ENCODE results near the gene USP22.

USP22 gene

DNA sequence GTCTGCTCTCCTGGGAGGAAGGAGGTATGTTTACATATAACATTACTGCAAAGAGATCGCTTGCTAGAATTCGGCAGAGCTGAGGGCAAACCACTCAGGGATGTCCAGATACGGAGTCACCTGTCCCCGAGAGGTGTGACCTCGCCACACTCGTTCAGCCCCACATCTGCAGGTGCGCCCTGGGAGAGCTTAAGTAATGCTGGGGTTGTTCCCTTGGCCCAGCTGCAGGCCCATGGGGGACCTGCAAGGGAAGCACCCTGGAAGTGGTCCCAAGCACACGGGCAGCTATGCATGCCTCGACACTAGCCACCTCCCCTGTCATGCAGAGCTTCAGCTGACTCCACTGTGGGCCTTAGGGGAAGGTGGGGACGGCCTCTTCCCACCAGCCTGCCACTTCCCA lies 22.2 kb downstream of the USP22 start:
- DNase-seq (ENCODE audit: low spot score): no peak

DNA sequence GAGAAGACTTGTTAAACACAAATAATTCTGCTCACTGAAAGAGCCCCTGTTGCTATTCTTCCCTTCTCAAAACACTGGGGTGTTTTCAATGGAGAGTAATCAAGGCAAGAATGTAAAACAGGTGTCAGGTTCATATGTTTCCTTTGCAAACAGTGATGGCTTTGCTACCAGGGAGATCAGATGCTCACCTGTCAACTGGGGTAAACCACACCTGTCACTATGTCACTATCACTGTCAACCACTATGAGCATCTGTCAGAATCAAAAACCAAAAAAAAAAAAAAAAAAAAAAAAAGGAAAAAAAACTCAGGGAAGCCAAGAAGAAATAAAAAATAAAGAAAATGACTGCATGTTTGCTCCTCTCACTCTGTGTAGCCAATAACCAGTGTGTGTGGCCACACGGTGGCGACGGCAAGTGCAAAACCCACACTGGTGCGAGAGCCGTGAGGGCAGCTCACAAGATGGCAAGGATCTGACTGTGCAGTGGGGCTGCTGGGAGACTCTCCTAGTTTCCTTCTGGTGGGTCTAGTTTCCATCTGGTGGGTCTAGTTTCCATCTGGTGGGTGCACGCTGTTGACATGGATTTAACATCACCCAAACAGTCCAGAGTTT lies 22.7 kb downstream of the USP22 start:
- no peak for DNase-seq (ENCODE audit: low spot score)

DNA sequence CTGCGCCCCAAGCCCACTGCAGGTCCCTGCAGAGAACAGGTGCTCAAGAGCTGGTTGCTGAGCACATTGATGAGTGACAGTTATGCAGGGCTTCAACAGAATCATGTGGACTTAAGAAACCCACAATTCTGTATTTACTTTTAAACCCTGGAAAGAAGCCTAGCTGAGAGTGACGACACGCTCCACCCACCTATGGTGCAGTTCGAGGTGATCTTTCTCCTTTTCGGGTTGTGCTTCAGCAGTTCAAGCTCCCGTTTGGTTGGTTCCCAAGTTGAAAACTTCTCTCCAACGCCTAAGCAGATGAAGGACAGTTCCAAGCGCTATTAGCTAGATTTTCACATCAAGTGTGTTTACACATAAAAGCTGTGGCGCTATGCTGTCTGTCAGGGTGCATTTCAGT lies 23.9 kb downstream of the USP22 start:
- no peak for DNase-seq (ENCODE audit: low spot score)

DNA sequence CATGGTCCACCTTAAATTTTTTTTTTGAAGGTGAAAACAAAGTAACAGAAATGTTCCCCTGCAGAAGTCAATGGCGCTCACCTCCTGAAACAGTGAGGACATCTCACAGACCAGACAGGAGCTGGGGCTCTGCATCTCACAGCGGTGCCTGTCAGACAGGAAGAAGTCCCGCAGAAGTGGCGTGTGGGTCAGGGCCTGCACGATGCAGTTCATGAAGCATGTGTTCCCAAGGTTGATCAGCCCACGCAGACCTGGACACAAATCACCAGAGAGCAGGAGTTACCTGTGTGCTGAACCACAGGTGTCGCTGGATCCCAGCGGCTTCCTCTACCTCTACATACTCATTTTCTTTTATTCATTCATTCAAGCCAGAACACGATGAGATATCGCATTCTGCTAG lies 24.9 kb downstream of the USP22 start:
- no peak for DNase-seq (ENCODE audit: low spot score)

DNA sequence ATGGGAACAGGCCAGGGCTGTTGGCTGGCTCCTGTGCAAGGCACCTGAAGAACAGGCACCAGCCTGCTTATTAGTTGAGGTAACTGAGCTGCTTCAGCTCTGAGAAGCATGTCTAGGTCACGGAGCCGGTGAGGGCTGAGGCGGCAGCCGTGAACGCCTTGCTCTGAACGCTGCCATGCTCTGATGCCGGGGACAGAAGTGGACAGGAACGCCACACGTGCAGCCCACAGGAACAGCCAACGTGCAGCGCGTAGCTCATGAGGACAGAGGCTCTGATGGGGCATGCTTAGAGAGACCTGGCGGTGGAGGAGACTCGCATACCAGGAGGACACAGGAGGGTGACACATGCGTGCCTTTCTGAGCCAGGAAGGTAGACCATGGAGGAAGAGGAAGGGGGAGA lies 25.6 kb downstream of the USP22 start:
- no peak for DNase-seq (ENCODE audit: low spot score)

DNA sequence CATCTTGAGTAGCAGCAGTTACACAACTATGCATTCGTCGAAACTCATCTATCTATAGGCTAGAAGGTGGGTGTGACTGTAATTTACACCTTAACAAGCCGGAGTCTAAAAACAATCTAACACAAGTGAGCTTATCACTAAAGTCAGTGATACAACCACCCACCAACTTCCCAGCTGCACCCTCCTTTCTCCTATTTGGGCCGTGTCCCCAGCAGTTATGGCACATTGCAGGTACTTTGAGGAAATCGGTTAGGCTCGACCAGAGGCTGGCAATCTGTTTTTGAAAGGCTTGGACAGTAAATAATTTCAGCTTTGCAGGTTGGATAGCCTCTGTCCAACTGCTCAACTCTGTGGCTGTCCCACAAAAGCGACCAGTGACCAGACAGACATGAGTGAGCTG lies 26.0 kb downstream of the USP22 start:
- no peak for DNase-seq (ENCODE audit: low spot score)

DNA sequence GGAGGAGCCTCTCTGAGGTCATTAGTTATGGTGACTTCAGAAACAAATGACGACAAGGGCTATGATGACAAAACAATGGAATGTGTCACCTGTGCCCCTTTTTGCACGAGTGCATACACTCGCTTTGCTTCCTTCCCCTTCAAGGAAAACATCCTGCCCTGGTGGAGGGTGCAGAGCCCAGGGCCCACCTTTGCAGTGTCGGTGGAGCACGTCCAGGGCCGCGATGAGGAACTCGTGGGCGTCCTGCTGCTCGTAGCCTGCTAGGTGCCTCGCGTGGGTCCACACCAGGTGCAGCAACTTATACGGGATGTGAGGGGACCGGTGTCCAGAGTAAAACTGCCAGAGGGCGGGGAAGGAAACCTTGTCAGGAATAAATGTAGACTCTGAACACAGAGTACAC lies 27.2 kb downstream of the USP22 start:
- DNase-seq (ENCODE audit: low spot score): no peak

DNA sequence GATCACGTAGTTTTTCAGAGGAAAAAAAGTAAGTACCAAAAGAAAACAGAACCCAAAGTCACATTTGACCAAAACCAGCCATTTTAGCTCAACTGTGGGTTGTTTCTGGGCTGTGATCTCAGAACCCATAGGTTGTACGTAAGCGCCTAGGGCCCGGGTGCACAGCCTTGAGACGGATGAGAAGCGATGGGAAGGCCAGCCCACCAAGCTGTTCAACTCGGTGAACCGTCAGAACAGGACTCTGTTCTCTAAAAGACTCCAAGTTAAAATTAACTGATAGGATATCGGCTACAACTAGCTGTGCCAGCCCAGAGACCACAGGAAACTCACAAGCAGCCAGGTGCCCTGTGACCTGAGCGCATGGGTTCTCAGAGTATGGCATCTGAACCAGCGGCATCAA lies 28.3 kb downstream of the USP22 start:
- DNase-seq (ENCODE audit: low spot score): no peak

DNA sequence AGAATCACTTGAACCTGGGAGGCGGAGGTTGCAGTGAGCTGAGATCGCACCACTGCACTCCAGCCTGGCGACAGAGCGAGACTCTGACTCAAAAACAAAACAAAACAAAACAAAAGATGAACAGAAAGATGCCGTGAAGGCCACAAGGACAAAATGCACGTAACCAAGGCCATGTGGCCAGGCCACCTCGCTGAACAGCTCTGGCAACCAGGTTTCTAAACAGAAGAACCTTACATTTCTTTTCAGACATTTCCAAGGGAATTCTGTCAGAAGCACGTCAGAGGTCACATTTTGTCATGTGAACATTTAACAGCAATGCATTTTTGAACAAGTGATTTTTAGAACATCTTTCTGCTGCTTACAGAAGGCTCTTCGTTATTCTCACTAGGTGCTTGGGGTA lies 28.8 kb downstream of the USP22 start:
- no peak for DNase-seq (ENCODE audit: low spot score)

DNA sequence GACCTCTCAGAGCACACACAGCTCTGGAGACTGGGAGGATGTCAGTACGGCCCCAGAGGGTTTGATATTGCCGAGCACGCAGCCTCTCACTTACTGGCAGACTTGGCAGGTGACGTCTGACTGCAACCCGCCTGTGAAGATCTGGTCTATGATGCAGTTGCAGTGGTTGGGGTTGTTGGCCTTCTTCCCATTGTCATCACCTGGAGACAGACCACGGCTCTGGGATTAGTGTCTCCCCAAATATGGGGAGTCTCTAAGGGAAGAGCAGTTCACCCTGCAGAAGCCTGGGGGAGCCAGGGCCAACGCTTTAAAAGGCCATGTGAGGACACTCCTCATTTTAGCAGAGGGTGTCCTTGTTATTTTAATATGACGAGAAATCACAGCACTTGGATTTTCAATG lies 30.1 kb downstream of the USP22 start:
- no peak for DNase-seq (ENCODE audit: low spot score)

DNA sequence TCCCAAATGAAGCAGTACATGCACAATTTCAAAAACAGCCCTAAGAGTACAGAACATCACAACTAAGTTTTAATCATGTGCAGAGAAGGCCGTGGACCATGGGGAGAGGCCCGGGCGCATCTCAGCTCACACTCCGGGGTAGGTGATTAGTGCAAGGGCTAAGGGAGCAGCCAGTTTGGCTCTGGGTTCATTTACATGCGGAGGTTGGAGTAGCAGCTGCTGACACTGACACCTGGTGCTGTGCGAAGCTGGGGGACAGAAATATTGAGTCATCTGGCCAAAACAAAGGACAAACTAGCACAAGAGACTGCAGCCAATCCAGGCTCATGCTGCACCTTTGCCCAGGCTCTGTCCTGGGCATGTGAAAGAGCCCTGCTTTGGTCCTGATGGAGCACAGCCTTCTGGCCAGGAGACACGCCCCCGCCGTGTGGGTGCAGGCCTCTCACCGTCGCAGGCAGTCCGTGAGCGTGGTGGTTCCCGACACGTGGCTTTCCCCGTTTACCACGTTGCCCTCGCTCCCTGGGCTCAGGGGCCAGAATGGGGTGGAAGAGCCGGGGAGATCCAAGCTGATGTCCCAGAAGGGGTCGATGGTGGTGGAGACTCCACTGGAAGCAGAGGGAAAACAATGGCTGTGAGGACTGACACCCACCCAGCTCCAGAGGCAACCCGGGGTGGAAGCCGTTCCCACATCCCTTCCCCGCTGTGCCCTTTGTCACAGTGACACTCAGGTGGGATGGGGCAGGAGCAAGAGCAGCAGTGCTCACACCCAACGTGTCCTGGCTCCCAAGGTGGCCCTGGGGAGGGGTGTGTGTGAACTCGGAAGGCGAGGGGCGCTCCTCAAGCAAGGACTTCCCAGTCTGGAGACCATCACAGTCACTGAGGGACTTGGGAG lies 31.9 kb downstream of the USP22 start:
- no peak for DNase-seq (ENCODE audit: low spot score)

DNA sequence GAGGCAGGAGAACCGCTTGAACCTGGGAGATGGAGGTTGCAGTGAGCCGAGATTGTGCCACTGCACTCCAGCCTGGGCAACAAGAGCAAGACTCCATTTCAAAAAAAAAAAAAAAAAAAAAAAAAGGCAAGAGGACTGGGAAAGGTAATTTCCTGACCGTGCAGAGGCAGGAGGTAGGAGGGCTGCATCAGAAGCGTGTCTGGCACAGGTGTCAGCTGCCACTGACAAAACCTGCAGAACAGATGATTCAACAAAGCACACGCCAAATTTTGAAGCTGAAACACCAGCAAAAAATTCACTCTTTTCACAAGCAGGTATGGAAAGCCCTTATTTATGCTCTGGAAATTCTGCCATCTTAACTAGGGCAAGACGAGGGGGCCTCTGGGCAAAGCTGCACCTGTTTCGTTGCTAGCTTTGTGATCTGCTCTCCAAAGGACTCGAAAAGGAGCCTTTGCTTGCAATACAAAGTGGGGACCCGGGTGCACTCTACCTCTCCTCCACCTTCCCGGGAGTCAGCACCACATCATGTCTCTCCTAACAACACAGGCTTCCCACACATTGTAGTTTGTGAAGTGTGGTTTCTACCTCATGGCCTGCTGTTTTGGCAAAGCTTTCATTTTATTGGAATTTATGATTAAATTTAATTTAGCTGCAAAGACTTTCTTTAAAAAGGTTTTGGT lies 33.7 kb downstream of the USP22 start:
- no peak for DNase-seq (ENCODE audit: low spot score)

DNA sequence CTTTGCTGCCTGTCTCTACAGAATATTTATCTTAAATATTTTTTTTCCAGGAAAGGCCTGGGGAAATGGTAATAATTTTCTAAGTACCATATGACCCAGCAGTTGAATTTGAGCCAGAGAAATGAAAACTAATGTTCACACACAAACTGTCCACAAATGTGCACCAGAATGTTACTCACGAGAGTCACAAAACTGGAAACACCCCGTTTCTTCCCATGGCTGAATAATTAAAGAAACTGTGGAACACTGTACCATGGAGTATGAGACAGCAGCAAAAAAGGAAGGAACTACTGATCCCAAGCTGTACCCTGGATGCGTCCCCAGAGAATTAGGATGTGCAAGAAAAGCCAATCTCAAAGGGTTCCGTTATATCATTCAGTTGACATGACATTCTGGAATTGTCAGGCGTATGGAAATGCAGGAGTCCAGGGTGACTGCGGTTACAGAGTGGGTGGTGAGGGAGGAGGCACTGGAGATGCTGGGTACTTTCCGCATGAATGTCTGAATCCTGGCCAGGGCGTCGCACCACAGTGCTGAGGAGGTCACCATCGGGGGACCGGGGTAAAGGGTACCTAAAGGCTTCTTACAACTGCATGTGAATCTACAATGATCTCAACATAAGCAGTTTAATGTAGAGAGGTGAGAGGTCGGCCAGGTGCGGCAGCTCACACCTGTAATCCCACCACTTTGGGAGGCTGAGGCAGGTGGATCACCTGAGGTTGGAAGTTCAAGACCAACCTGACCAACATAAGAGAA lies 34.5 kb downstream of the USP22 start:
- DNase-seq (ENCODE audit: low spot score): no peak

DNA sequence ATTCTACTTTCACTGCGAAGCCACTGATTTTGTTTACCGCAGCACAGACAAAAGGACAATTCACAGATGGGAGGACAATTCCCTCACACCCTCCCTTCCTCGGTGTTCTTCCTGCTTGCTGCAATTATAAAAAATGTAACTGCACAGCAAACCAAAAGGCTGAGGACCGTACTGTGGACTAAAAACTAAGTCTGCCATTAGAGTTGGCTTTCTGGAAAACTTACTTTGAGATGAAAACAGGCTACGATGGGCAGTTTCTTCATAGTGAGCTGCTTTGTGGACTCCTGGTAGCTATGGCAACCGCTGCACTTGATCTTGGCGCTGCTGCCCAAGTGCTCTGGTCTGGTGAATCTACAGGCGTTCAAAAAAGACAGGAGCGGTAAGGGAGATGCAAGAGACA lies 35.2 kb downstream of the USP22 start:
- no peak for DNase-seq (ENCODE audit: low spot score)

DNA sequence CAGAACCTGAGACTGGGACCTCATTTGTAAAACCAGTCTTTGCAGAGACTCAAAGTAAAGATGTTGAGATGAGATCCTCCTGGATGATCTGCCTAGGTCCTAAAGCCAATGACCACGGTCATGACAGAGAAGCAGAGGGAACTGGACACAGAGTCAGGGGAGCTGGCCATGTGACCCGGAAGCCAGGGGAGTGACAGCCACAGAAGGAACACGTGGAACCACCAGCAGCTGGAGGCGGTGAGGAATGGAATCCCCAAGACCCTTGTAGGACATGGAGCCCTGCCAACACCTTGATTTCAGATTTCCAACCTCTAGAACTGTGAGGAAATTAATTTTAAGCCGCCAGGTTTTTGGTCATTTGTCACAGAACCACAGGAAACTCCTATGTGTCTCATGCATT lies 37.0 kb downstream of the USP22 start:
- no peak for DNase-seq (ENCODE audit: low spot score)

DNA sequence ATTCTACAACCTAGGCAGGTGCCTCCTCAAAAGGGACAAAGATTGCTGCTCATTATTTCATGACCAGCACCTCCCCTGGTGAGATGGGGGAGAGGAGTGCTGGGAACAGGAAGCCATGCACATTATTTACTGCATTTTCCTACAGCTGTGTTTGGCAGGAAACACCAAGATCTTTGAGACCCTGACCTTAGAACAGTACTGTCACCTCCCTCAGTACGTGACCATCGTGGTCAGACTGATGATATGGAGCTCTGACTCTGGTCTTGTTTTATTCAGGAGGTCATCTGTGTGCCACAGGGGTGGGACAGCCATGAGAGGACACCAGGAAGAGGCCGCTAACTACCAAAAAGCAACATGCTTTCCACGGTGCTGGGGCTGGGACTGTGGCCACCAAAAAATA lies 37.4 kb downstream of the USP22 start:
- DNase-seq (ENCODE audit: low spot score): no peak

DNA sequence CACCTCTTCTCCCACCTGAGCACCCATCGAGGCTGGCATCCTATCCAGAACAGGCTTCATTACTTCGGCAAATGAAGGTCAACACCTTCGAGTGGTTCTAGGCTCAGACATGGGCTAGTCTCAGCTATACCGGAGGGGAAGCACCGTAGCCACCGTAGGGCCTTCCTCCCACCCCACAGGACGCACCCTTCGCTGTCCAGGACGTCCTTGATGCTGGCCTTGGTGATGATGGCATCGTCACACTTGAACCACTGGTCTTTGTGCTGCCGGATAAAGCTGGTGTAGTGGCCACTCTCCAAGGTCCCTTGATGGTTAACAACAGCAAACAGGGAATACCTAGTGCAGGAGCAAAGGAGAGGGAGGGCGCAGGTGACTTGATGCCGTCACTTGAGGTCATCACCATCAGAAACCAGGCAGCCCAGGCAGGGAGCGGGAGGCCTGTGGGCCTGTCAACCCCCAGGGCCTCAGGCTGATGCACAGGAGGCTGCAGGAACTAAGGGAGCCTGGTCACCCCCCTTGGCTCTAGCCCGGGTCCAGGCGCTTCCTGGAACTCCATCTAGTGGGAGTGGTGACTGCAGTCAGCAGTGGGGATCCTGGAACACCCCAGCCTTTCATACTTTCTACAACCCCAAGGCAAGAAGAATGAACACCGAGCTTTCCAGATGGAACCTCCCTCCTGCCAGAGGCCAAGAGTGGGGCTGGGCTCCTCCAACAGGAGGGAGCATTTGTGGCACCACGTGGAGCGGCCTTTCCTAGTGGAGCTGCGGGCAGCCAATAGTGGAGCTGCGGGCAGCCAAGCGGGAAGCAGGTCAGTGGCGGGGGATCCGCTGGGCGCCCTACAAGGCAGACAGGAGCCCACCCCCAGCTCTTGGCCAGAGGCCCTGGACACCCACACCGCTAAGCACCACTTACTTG lies 38.5 kb downstream of the USP22 start:
- no peak for DNase-seq (ENCODE audit: low spot score)

DNA sequence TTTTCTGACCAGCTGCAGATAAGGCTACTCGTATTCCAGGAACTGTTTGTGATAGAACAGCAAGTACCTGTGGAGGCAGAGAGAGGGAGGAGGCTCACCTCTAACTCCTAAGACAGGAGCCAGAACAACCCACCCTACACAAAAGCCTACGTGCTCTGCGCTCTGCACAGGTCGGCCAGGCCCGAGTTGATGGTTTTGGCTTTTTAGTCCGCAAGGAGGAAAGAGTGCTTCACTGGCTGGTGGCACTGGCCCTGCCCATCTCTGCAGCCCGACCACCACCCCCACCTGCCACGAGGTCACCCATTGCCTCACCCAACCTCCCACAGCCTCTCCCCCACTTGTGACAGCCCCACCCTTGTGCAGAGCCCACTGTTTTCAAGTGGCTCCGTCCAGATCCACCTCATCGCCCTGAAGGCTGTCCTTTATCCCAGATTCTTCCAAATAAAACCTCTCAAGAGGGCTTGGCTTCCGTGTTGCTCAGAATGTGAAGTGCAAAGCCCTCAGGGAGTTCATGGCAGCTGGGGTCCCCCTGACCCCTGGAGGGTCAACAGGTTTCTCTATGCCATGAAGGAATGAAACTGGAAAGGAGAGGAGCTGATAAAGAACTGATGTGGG lies 39.7 kb downstream of the USP22 start:
- no peak for DNase-seq (ENCODE audit: low spot score)

DNA sequence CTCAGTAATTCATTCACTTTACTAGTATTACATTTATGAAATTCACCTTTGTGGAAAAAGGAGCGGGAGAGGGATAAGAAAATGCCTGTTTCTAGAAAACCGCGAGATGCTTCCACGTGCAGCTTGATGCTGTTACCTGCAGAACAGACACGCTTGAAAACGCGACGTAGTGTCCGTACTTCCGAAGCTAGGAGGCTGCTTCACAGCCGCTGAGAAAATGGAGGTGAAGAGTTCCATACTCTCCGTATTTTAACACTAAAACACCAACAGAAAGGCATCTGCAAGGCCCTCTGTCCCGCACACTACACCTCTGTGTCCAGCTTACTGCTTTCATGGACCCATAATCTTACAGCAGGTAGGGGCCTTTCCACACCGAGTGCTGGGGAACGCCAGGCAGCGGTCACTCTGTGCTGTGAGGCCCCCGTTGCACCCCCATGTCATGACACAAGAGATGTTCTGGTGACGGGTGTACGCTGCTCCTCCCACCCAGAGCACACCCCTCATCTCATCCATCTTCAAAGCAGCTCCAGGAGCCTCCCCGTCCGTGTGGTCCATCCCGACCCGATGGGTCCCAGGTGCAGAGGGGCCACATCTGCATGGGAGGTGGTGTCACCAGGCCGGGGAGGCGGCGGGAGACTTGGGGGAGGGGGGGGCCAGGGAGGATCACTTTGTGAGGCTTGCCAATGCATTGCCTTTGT lies 40.4 kb downstream of the USP22 start:
- no peak for DNase-seq (ENCODE audit: low spot score)

DNA sequence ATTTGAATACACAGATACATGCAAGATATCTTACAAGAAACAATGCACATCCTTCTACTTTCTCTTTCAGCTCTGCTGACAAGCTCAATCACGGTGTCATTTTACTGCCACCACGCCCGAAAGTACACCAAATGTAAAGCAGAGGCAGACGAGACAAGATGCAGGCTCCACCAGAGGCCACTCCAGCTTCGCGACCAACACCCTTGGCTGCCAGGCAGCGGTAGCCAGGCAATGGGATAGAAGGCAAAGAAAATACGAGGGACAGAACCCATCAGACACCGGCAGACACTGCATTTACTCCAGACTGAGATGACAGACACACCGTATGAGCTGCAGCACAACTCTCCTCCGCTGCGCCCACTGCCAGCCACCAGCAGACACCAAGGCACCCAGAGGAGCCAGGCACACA lies 41.0 kb downstream of the USP22 start:
- no peak for DNase-seq (ENCODE audit: low spot score)

Data from GM03348 (cell line).